DND-41 (cell line): ENCODE results near the gene CCND2.

ENCODE experiments used
- CTCF ChIP-seq: IDR thresholded peaks from 2 replicates; pipeline ENCODE4 v1.5.1; 2012; ENCODE audit warnings: borderline replicate concordance, low read length, moderate library complexity, mild to moderate bottlenecking; ENCODE audit not compliant: poor library complexity, severe bottlenecking; ENCODE audit errors: extremely low read depth
- EZH2 ChIP-seq: IDR thresholded peaks from 3 replicates; pipeline ENCODE4 v1.6.1; 2012; ENCODE audit warnings: borderline replicate concordance, low read depth, mild to moderate bottlenecking, moderate library complexity, low read length, inconsistent platforms; ENCODE audit not compliant: severe bottlenecking

- no peak for TF ChIP-seq EZH2
- TF ChIP-seq CTCF = no peak
Observed at GRCh38 chr12:4322726-4323125, 49.2 kb downstream of the CCND2 start.
